Astrocyte of the cerebellum (primary cell): ENCODE measurements around the gene TSKU.

Source experiments
- DNase-seq: peaks from one replicate; pipeline ENCODE4 v3.0.0-alpha.2; 2011; ENCODE audit warnings: low read depth
- H3K4me3 ChIP-seq: 2 replicates; pipeline ENCODE4 v1.5.1; 2011; ENCODE audit warnings: mild to moderate bottlenecking, low read depth, low read length, moderate library complexity
- in situ Hi-C: cut with HindIII; loops from 2 replicates; pipeline ENCODE4 v1.10.0; 2017; ENCODE audit warnings: low sequenced_read_pairs
- TF ChIP-seq, protein P1 (sequence below): IDR thresholded peaks from 2 replicates; pipeline ENCODE4 v1.5.1; 2012; ENCODE audit warnings: low read length, low read depth, moderate library complexity, mild to moderate bottlenecking; ENCODE audit errors: missing control alignments

TSKU gene

GRCh38 chr11:76752321-76753143 lies 30.6 kb upstream of the TSKU start:
- in situ Hi-C loops, result no loop called here
- no peak overlapping the region for H3K4me3 ChIP-seq
- TF ChIP-seq, protein P1, sequence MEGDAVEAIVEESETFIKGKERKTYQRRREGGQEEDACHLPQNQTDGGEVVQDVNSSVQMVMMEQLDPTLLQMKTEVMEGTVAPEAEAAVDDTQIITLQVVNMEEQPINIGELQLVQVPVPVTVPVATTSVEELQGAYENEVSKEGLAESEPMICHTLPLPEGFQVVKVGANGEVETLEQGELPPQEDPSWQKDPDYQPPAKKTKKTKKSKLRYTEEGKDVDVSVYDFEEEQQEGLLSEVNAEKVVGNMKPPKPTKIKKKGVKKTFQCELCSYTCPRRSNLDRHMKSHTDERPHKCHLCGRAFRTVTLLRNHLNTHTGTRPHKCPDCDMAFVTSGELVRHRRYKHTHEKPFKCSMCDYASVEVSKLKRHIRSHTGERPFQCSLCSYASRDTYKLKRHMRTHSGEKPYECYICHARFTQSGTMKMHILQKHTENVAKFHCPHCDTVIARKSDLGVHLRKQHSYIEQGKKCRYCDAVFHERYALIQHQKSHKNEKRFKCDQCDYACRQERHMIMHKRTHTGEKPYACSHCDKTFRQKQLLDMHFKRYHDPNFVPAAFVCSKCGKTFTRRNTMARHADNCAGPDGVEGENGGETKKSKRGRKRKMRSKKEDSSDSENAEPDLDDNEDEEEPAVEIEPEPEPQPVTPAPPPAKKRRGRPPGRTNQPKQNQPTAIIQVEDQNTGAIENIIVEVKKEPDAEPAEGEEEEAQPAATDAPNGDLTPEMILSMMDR, result no peak
- DNase-seq, result no peak

DNA sequence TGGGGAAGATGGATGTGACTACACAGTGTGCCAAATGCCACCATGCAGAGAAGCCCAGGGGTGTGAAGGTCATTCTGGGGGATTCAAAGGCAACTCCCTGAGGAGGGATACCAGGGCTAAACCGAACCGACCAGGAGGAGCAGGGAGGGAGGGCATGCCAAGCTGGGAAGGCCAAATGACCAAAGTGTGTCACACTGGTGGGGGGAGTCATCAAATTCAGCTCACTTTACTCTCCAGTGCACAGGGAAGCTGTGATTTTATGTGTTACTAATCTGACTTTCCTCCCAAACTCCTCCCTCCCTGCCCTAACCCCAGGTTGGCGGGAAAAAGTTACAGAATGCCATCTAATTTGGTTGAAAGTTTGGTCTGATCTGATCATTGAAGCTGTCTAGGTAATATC lies 29.7 kb upstream of the TSKU start:
- TF ChIP-seq, protein P1, result no peak
- DNase-seq, result no peak
- in situ Hi-C loops, result no loop called here
- no peak overlapping the region for H3K4me3 ChIP-seq

DNA sequence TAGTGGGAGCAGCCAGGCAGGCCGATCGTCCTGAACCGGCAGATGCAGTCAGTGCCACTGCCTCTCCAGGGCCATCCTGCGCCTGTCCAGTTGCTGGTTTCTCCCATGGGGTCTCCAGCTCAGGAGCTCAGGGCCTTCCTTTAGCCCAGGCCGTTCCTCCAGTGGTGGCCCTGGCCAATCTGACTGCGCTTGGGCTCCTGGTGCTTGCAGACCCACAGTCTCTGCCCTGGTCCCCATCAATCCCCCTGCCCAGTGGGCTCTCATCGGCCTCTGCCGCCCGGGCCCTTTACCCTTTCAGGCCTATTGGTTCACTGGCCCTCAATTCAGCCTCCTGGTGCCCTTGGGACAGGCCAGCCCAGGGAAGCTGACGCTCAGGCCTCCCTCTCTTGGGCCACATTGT lies 29.2 kb upstream of the TSKU start:
- TF ChIP-seq, protein P1, result no peak
- H3K4me3 ChIP-seq, result no peak overlapping the region
- in situ Hi-C loops, result no loop called here
- no peak for DNase-seq

- TF ChIP-seq, protein P1, result no peak
- in situ Hi-C loops, result no loop called here
- no peak for DNase-seq
- H3K4me3 ChIP-seq, result no peak overlapping the region
These were observed 26.8 kb upstream of the TSKU start for GRCh38 chr11:76756341-76756741.

DNA sequence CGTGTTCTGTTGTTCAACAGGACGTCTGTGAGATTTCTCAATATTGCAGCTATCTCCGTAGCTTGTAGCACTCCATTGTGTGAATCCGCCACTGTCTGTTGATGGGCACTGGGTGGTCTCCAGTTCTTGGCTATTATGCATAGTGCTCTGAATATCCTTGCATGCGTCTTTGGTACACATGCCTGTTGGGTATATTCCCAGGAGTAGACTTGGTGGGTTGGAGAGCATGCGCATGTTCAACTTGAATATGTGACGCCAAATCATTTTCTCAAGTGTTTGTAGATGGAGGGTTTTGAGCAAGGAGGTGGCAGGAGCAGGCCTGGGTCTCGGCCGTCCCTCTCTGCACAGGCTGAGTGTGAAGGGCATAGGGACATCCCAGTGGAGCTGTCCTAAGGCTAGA lies 24.8 kb upstream of the TSKU start:
- in situ Hi-C loops, result no loop called here
- no peak overlapping the region for H3K4me3 ChIP-seq
- TF ChIP-seq, protein P1, result no peak
- no peak for DNase-seq

GRCh38 chr11:76759092-76759491 lies 24.1 kb upstream of the TSKU start:
- TF ChIP-seq, protein P1, result no peak
- no peak overlapping the region for H3K4me3 ChIP-seq
- in situ Hi-C loops, result no loop called here
- no peak for DNase-seq
